Middle frontal gyrus (tissue), 1 donor: ENCODE measurements around the gene ASL.
"Not testable (repeated sequence)": the region's sequence is repeated elsewhere in the genome, so short reads cannot be mapped to it uniquely, and the experiment has no call there.

Source experiments
- DNase-seq: peaks from one replicate; pipeline ENCODE4 v3.0.0-alpha.2; 2015; ENCODE audit warnings: low spot score; ENCODE audit errors: extremely low spot score

The ASL gene

GRCh38 chr7:66118603-66119002, 43.0 kb downstream of the ASL start:
- no peak for DNase-seq

GRCh38 chr7:66119245-66119850, 43.7 kb downstream of the ASL start:
- no peak for DNase-seq

GRCh38 chr7:66123175-66123528, 47.5 kb downstream of the ASL start:
- DNase-seq = no peak

GRCh38 chr7:66124569-66124861, 48.9 kb downstream of the ASL start:
- not testable (repeated sequence) for DNase-seq

GRCh38 chr7:66125052-66125694, 49.6 kb downstream of the ASL start:
- no peak for DNase-seq

- DNase-seq = not testable (repeated sequence)
Measured at GRCh38 chr7:66125781-66126352, 50.2 kb downstream of the ASL start.

- not testable (repeated sequence) for DNase-seq
Measured at GRCh38 chr7:66127172-66127571, 51.6 kb downstream of the ASL start.

- no peak for DNase-seq
Measured at GRCh38 chr7:66138994-66139752, 63.6 kb downstream of the ASL start.

GRCh38 chr7:66140924-66141323, 65.3 kb downstream of the ASL start:
- DNase-seq = peak; percentile 62

GRCh38 chr7:66142334-66142733, 66.7 kb downstream of the ASL start:
- no peak for DNase-seq

GRCh38 chr7:66142996-66143395, 67.4 kb downstream of the ASL start:
- DNase-seq = no peak
